ENCODE data around the gene MAP3K19.

DNA sequence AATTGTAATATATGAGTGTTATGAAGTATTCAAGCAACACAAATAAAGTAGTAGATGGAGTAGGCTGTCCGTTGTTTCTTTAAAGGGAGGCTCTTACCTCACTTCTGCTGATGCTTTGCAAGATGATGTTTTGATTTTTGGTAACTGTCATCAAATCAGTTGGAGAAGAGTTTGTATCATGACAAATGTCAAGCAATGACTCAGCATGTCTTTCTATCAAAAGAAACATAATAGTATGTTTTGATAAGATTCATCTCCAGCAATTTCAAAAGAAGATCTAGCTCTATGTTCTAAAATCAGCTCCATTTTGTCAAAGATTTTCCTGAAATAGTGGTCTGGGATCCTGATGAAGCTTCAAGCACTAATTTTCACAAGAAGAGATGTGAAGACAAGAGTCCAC is 25.6 kb downstream of the MAP3K19 start:
- TF ChIP-seq, protein P1, sequence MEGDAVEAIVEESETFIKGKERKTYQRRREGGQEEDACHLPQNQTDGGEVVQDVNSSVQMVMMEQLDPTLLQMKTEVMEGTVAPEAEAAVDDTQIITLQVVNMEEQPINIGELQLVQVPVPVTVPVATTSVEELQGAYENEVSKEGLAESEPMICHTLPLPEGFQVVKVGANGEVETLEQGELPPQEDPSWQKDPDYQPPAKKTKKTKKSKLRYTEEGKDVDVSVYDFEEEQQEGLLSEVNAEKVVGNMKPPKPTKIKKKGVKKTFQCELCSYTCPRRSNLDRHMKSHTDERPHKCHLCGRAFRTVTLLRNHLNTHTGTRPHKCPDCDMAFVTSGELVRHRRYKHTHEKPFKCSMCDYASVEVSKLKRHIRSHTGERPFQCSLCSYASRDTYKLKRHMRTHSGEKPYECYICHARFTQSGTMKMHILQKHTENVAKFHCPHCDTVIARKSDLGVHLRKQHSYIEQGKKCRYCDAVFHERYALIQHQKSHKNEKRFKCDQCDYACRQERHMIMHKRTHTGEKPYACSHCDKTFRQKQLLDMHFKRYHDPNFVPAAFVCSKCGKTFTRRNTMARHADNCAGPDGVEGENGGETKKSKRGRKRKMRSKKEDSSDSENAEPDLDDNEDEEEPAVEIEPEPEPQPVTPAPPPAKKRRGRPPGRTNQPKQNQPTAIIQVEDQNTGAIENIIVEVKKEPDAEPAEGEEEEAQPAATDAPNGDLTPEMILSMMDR (conservative IDR thresholded peaks at IDR 0.05; ENCODE audit: low read depth, low read length): no peak
- no peak for TF ChIP-seq EZH2phosphoT487 (IDR thresholded peaks at IDR 0.05; ENCODE audit: borderline replicate concordance, low read length)
